ENCODE data around the gene PKD1.

DNA sequence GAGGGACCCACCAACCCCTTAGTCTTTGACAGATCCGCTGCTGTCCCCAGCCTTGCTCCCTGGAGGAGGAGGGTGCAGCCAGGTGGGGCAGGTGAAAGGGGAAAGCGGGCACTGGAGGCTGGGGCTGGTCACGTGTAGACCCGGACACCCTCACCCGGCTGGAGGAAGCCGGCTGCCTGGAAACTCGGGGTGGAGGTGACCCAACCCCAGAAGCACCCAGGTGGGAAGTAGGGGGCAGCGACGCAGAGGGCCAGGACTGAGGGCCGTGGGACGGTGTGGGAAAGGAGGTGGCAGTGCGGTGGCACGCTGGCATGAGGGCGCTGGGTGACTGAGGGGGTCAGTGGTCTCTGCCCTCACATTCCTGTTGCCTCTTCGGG is 22.6 kb upstream of the PKD1 start:
- TF ChIP-seq POLR2AphosphoS5 (IDR thresholded peaks at IDR 0.05) (no peak), POLR2A (IDR thresholded peaks at IDR 0.05; ENCODE audit: low read depth) (no peak)
- TF ChIP-seq, protein P1, sequence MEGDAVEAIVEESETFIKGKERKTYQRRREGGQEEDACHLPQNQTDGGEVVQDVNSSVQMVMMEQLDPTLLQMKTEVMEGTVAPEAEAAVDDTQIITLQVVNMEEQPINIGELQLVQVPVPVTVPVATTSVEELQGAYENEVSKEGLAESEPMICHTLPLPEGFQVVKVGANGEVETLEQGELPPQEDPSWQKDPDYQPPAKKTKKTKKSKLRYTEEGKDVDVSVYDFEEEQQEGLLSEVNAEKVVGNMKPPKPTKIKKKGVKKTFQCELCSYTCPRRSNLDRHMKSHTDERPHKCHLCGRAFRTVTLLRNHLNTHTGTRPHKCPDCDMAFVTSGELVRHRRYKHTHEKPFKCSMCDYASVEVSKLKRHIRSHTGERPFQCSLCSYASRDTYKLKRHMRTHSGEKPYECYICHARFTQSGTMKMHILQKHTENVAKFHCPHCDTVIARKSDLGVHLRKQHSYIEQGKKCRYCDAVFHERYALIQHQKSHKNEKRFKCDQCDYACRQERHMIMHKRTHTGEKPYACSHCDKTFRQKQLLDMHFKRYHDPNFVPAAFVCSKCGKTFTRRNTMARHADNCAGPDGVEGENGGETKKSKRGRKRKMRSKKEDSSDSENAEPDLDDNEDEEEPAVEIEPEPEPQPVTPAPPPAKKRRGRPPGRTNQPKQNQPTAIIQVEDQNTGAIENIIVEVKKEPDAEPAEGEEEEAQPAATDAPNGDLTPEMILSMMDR (IDR thresholded peaks at IDR 0.05): no peak
